ENCODE data around the gene RALGPS1.

The RALGPS1 gene

DNA sequence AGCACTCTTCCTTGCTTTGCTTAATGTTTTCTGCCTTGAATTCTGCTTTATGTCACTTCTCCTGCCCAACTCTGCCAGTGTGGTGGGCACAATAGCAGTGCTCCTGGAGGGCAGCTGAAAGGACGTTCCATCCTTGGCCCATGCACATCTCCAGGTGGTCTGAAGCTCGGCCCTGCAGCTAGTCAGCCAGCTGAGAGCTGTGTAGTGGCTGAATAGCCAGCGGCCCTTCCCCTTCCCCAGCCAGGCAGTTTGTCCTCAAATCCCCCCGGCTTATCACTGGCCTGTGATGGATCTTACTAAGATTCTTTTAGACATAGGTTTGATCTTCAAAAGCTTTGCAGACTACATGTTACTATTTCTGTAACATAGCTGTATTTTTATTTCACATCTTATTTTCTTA, 250.5 kb downstream of the RALGPS1 start:
- Histone ChIP-seq H3K27me3 (ENCODE audit: insufficient read depth, poor library complexity, severe bottlenecking) (no peaks in the 10 kb centered on the region), H3K4me3 (replicated peaks; ENCODE audit: insufficient read depth, low read length) (no peak overlapping the region), H3K27ac (replicated peaks) (no peak overlapping the region)
- TF ChIP-seq GABPA (IDR thresholded peaks at IDR 0.05; ENCODE audit: low read depth) (no peak), POLR2AphosphoS5 (IDR thresholded peaks at IDR 0.05; ENCODE audit: low read depth) (no peak), SPI1 (IDR thresholded peaks at IDR 0.05; ENCODE audit: borderline replicate concordance, low read depth) (no peak)
- TF ChIP-seq, protein P1, sequence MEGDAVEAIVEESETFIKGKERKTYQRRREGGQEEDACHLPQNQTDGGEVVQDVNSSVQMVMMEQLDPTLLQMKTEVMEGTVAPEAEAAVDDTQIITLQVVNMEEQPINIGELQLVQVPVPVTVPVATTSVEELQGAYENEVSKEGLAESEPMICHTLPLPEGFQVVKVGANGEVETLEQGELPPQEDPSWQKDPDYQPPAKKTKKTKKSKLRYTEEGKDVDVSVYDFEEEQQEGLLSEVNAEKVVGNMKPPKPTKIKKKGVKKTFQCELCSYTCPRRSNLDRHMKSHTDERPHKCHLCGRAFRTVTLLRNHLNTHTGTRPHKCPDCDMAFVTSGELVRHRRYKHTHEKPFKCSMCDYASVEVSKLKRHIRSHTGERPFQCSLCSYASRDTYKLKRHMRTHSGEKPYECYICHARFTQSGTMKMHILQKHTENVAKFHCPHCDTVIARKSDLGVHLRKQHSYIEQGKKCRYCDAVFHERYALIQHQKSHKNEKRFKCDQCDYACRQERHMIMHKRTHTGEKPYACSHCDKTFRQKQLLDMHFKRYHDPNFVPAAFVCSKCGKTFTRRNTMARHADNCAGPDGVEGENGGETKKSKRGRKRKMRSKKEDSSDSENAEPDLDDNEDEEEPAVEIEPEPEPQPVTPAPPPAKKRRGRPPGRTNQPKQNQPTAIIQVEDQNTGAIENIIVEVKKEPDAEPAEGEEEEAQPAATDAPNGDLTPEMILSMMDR (IDR thresholded peaks at IDR 0.05; ENCODE audit: insufficient read depth, low read length) = no peak
- TF ChIP-seq, protein P2, sequence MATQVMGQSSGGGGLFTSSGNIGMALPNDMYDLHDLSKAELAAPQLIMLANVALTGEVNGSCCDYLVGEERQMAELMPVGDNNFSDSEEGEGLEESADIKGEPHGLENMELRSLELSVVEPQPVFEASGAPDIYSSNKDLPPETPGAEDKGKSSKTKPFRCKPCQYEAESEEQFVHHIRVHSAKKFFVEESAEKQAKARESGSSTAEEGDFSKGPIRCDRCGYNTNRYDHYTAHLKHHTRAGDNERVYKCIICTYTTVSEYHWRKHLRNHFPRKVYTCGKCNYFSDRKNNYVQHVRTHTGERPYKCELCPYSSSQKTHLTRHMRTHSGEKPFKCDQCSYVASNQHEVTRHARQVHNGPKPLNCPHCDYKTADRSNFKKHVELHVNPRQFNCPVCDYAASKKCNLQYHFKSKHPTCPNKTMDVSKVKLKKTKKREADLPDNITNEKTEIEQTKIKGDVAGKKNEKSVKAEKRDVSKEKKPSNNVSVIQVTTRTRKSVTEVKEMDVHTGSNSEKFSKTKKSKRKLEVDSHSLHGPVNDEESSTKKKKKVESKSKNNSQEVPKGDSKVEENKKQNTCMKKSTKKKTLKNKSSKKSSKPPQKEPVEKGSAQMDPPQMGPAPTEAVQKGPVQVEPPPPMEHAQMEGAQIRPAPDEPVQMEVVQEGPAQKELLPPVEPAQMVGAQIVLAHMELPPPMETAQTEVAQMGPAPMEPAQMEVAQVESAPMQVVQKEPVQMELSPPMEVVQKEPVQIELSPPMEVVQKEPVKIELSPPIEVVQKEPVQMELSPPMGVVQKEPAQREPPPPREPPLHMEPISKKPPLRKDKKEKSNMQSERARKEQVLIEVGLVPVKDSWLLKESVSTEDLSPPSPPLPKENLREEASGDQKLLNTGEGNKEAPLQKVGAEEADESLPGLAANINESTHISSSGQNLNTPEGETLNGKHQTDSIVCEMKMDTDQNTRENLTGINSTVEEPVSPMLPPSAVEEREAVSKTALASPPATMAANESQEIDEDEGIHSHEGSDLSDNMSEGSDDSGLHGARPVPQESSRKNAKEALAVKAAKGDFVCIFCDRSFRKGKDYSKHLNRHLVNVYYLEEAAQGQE (IDR thresholded peaks at IDR 0.05; ENCODE audit: insufficient replicate concordance, low read depth) = no peak
- no peak for DNase-seq (ENCODE audit: low read depth in 1 of 2, low spot score in 1 of 2)

DNA sequence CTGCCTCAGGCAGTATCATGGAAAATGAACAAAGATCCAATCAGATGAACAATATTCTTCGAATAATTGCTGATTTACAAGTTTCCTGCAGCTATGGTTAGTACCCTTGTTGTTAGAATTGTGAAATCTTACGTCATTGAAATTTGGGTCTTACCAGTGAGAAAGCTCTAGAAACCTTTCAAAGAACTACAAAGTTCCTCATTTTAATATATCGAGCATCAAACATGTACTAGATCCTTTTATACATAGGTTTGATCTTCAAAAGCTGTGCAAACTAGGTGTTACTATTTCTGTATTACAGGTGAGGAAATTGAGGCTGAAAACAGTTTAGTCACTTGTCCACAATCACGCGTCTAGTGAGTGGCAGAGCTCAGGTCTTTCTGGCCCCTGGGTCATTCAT, 251.5 kb downstream of the RALGPS1 start:
- no peak for DNase-seq (ENCODE audit: low read depth in 1 of 2, low spot score in 1 of 2)
- Histone ChIP-seq H3K4me3 (replicated peaks; ENCODE audit: insufficient read depth, low read length) (no peak overlapping the region), H3K27me3 (ENCODE audit: insufficient read depth, poor library complexity, severe bottlenecking) (no peaks in the 10 kb centered on the region), H3K27ac (replicated peaks) (no peak overlapping the region)
- no peak for TF ChIP-seq SPI1 (IDR thresholded peaks at IDR 0.05; ENCODE audit: borderline replicate concordance, low read depth)
- no peak for TF ChIP-seq GABPA (IDR thresholded peaks at IDR 0.05; ENCODE audit: low read depth)
- no peak for TF ChIP-seq POLR2AphosphoS5 (IDR thresholded peaks at IDR 0.05; ENCODE audit: low read depth)
- TF ChIP-seq, protein P1 (IDR thresholded peaks at IDR 0.05; ENCODE audit: insufficient read depth, low read length) = no peak
- TF ChIP-seq, protein P2 (IDR thresholded peaks at IDR 0.05; ENCODE audit: insufficient replicate concordance, low read depth) = no peak

DNA sequence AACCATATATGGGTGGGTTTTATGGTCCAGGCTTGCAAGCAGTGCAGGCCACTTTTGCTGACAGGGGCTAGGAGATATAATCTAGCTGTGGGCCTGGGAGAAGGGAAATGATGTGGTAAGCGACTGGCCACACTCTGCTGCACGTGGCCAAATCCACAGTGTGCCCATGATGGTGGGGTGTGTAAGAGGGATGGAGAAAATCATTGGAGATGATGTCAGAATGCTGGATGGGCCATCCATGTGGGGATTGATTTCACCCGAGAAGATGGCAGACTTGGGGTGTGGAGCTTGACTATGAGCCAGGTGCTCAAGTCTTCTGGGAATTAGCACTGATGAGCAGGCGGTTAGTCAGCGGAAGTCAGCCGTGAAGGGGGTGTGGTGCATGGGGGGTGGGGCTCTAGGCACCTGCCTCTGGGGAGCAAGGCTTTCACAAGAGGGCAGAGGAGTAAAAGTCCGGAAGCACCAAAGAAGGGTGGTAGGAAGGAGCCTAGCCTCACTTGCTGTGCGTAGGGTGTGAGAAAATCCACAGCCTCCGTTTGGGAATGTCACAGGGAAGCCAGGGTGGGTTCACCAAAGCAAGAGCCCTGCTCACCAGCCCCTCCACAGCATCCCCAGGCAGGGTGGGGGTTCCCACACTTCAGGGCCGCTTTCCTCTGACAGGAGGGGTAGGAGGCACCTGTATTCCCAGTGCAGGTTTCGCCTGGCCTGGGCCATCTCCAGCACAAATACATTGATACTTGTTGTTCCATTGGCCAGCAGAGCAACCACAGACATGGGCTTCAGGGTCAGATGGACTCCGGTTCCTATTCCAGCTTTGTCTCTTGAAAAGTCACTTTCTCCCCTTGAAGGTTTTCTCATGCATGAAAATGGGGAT, 252.3 kb downstream of the RALGPS1 start:
- TF ChIP-seq, protein P1 (IDR thresholded peaks at IDR 0.05; ENCODE audit: insufficient read depth, low read length) = no peak
- TF ChIP-seq GABPA (IDR thresholded peaks at IDR 0.05; ENCODE audit: low read depth) (no peak), POLR2AphosphoS5 (IDR thresholded peaks at IDR 0.05; ENCODE audit: low read depth) (no peak), SPI1 (IDR thresholded peaks at IDR 0.05; ENCODE audit: borderline replicate concordance, low read depth) (no peak)
- TF ChIP-seq, protein P2 (IDR thresholded peaks at IDR 0.05; ENCODE audit: insufficient replicate concordance, low read depth) = no peak
- DNase-seq (ENCODE audit: low read depth in 1 of 2, low spot score in 1 of 2) = no peak
- H3K27ac ChIP-seq (replicated peaks) = no peak overlapping the region
- no peaks in the 10 kb centered on the region for H3K27me3 ChIP-seq (ENCODE audit: insufficient read depth, poor library complexity, severe bottlenecking)
- no peak overlapping the region for H3K4me3 ChIP-seq (replicated peaks; ENCODE audit: insufficient read depth, low read length)
